NCI-H1436 (cell line): ENCODE results near the gene FYN.

ENCODE experiments used
- DNase-seq: peaks from one replicate; lab custom pipeline; 2025; lab: John Stamatoyannopoulos, UW

Gene FYN

GRCh38 chr6:111747829-111748228 is 125.4 kb downstream of the FYN start:
- no peak for DNase-seq

- no peak for DNase-seq
Measured at GRCh38 chr6:111747396-111747795, 125.9 kb downstream of the FYN start.

GRCh38 chr6:111746983-111747382 is 126.3 kb downstream of the FYN start:
- DNase-seq: no peak

GRCh38 chr6:111745636-111746035 is 127.6 kb downstream of the FYN start:
- no peak for DNase-seq

GRCh38 chr6:111745186-111745585 is 128.1 kb downstream of the FYN start:
- DNase-seq: no peak

- DNase-seq: no peak
Measured at GRCh38 chr6:111743862-111744692, 129.2 kb downstream of the FYN start.

GRCh38 chr6:111743360-111743759 is 129.9 kb downstream of the FYN start:
- no peak for DNase-seq

- DNase-seq: no peak
Measured at GRCh38 chr6:111741177-111741952, 131.9 kb downstream of the FYN start.

- DNase-seq: no peak
Measured at GRCh38 chr6:111740506-111740905, 132.7 kb downstream of the FYN start.

- DNase-seq: no peak
Measured at GRCh38 chr6:111739257-111739696, 134.0 kb downstream of the FYN start.

GRCh38 chr6:111738631-111739030 is 134.6 kb downstream of the FYN start:
- no peak for DNase-seq

GRCh38 chr6:111738156-111738555 is 135.1 kb downstream of the FYN start:
- no peak for DNase-seq

- DNase-seq: no peak
Measured at GRCh38 chr6:111737065-111737521, 136.2 kb downstream of the FYN start.

- DNase-seq: no peak
Measured at GRCh38 chr6:111736005-111736608, 137.1 kb downstream of the FYN start.

GRCh38 chr6:111734068-111735061 is 138.9 kb downstream of the FYN start:
- no peak for DNase-seq

GRCh38 chr6:111732390-111732789 is 140.9 kb downstream of the FYN start:
- no peak for DNase-seq

GRCh38 chr6:111731456-111732195 is 141.6 kb downstream of the FYN start:
- DNase-seq: no peak

- DNase-seq: no peak
Measured at GRCh38 chr6:111730864-111731263, 142.4 kb downstream of the FYN start.

GRCh38 chr6:111727802-111728201 is 145.4 kb downstream of the FYN start:
- no peak for DNase-seq

GRCh38 chr6:111727041-111727440 is 146.2 kb downstream of the FYN start:
- no peak for DNase-seq
